ENCODE results near the gene HYAL1.
A peak's percentile ranks its signal among the peaks of the same experiment; 100 is the strongest.

HYAL1 gene

DNA sequence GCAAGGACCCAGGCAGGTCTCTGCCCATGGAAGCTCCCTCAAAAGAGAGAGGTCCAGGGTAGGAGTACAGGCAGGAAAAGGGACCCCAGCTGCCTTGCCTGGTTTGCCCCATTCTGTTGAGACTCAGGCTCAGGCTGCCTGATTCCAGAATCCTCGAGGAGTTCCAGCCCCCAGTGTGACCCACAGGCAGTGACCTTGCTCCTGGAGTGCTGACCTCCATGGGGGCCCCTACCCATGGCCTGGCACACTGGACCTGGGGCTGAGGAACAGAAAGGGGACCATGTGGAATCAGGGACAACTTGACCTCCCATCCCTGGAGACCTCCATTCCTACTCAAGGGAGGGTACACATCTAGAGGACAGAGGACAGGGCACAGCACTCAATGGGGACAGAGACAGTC is 37.8 kb downstream of the HYAL1 start:
- H3K27me3 ChIP-seq (ENCODE audit: insufficient read depth, low read length, poor library complexity) = no peaks in the 10 kb centered on the region
- no peak overlapping the region for H3K23ac ChIP-seq (ENCODE audit: low read length)
- H2BK5ac ChIP-seq (ENCODE audit: low read length) = peak overlapping the region; percentile 3
- H2BK15ac ChIP-seq (replicated peaks; ENCODE audit: low read depth) = no peak overlapping the region
- H3K4me2 ChIP-seq (ENCODE audit: low read length) = no peak overlapping the region
- peak overlapping the region; percentile 82 for H3K56ac ChIP-seq (ENCODE audit: low read length)
- peak overlapping the region; percentile 11 for H3K18ac ChIP-seq (ENCODE audit: low read length)
- WGBS (ENCODE audit: extremely low coverage, insufficient coverage, low lambda C conversion rate) = no CpG with 5 or more reads among the region's 1 CpG
- no peak overlapping the region for H3K4me3 ChIP-seq (ENCODE audit: low read length)
- H3K27ac ChIP-seq (ENCODE audit: low read depth, low read length) = peak overlapping the region; percentile 78
- DNase-seq = no peak
- H3K9ac ChIP-seq (ENCODE audit: low read length) = no peak overlapping the region
- no peaks in the 10 kb centered on the region for H3K36me3 ChIP-seq (ENCODE audit: control insufficient read depth, insufficient read depth, low read length)
- peak overlapping the region; percentile 22 for H2AK5ac ChIP-seq (ENCODE audit: low read length)
- H4K5ac ChIP-seq (ENCODE audit: low read length) = no peak overlapping the region
- H4K8ac ChIP-seq (ENCODE audit: low read depth, low read length) = no peak overlapping the region
- peaks cover 14% of the 10 kb centered on the region for H3K4me1 ChIP-seq (ENCODE audit: control insufficient read depth, low read depth, low read length)
- no peaks in the 10 kb centered on the region for H3K79me2 ChIP-seq (ENCODE audit: control insufficient read depth, insufficient read depth, low read length)
- no peaks in the 10 kb centered on the region for H3K79me1 ChIP-seq (ENCODE audit: low read length)
- peak overlapping the region; percentile 4 for H3K4ac ChIP-seq (ENCODE audit: low read depth, low read length)
- peak overlapping the region; percentile 2 for H2BK120ac ChIP-seq (ENCODE audit: low read depth, low read length)

DNA sequence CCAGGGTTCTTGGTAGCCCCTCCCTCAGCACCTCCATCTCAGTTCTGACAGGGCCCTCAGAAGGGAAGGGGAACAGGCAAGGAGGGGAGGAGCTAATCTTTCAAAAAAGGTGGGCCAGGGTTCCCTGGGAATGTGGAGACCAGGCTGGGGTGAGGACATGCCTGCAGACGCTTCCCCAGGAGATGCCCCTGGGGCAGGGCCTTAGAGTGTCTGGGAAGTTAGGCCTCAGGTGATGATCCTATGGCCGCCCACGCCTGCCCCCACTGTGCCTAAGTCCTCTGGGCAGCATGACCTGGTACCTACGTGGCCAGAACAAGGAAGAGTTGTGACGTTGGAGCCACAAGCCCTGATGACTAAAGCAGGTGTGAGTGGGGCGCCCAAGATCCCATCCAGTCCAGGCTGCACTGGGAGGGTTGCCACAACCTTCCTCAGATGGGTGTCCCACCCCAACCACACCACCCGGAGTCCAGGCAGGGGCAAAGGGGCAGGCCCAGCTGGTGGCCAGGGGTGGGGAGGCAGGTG is 38.3 kb downstream of the HYAL1 start:
- Histone ChIP-seq H3K4me3 (ENCODE audit: low read length) (no peak overlapping the region), H3K4me1 (ENCODE audit: control insufficient read depth, low read depth, low read length) (peaks cover 14% of the 10 kb centered on the region), H2BK120ac (ENCODE audit: low read depth, low read length) (no peak overlapping the region), H3K79me2 (ENCODE audit: control insufficient read depth, insufficient read depth, low read length) (no peaks in the 10 kb centered on the region), H3K18ac (ENCODE audit: low read length) (peak overlapping the region; percentile 11), H3K23ac (ENCODE audit: low read length) (no peak overlapping the region), H4K5ac (ENCODE audit: low read length) (no peak overlapping the region), H3K27ac (ENCODE audit: low read depth, low read length) (peak overlapping the region; percentile 78), H2BK5ac (ENCODE audit: low read length) (peak overlapping the region; percentile 3), H3K36me3 (ENCODE audit: control insufficient read depth, insufficient read depth, low read length) (no peaks in the 10 kb centered on the region), H3K4me2 (ENCODE audit: low read length) (no peak overlapping the region), H3K56ac (ENCODE audit: low read length) (peak overlapping the region; percentile 82), H3K79me1 (ENCODE audit: low read length) (no peaks in the 10 kb centered on the region), H2BK15ac (replicated peaks; ENCODE audit: low read depth) (no peak overlapping the region), H3K4ac (ENCODE audit: low read depth, low read length) (peak overlapping the region; percentile 4), H3K9ac (ENCODE audit: low read length) (peak overlapping the region; percentile 38), H4K8ac (ENCODE audit: low read depth, low read length) (no peak overlapping the region), H2AK5ac (ENCODE audit: low read length) (peak overlapping the region; percentile 22), H3K27me3 (ENCODE audit: insufficient read depth, low read length, poor library complexity) (no peaks in the 10 kb centered on the region)
- no CpG with 5 or more reads among the region's 7 CpGs for WGBS (ENCODE audit: extremely low coverage, insufficient coverage, low lambda C conversion rate)
- no peak for DNase-seq

DNA sequence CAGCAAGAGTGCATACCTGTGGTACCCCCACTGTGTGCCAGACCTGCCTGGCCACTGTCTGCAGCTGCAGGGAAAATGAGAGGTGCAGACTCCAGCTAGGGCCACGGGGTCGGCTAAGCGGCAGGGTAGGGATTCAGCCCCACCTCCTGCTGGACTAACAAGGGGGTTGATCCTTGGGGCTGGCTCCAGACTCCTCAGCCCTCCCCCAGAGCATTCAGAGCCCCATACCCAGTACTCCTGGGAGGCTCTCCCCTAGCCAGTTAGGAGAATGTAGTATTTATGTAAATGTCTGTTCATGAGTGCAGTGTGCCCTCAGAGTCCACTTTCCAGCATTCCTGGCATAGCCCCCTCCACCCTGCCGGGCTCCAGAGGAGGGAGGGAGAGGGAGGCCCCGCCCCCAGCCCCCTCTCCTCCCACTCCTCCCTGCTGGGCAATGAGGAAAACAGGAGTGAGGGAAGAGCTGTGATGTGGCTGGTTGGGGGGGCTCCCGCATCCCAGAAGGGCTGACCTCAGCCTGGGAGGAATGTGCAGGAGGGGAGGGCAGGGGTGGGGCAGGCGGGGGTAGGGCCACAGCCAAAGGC is 38.9 kb downstream of the HYAL1 start:
- Histone ChIP-seq H3K4me2 (ENCODE audit: low read length) (no peak overlapping the region), H2BK120ac (ENCODE audit: low read depth, low read length) (no peak overlapping the region), H4K5ac (ENCODE audit: low read length) (no peak overlapping the region), H2AK5ac (ENCODE audit: low read length) (peak overlapping the region; percentile 22), H3K27me3 (ENCODE audit: insufficient read depth, low read length, poor library complexity) (no peaks in the 10 kb centered on the region), H3K23ac (ENCODE audit: low read length) (no peak overlapping the region), H3K9ac (ENCODE audit: low read length) (peak overlapping the region; percentile 58), H3K4ac (ENCODE audit: low read depth, low read length) (peak overlapping the region; percentile 63), H3K36me3 (ENCODE audit: control insufficient read depth, insufficient read depth, low read length) (no peaks in the 10 kb centered on the region), H4K8ac (ENCODE audit: low read depth, low read length) (no peak overlapping the region), H3K79me1 (ENCODE audit: low read length) (no peaks in the 10 kb centered on the region), H3K4me3 (ENCODE audit: low read length) (no peak overlapping the region), H3K79me2 (ENCODE audit: control insufficient read depth, insufficient read depth, low read length) (no peaks in the 10 kb centered on the region), H2BK5ac (ENCODE audit: low read length) (peak overlapping the region; percentile 80), H3K27ac (ENCODE audit: low read depth, low read length) (peak overlapping the region; percentile 77), H2BK15ac (replicated peaks; ENCODE audit: low read depth) (no peak overlapping the region), H3K56ac (ENCODE audit: low read length) (peak overlapping the region; percentile 91), H3K4me1 (ENCODE audit: control insufficient read depth, low read depth, low read length) (peaks cover 14% of the 10 kb centered on the region), H3K18ac (ENCODE audit: low read length) (peak overlapping the region; percentile 11)
- DNase-seq = peak; percentile 99
- WGBS (ENCODE audit: extremely low coverage, insufficient coverage, low lambda C conversion rate) = no CpG with 5 or more reads among the region's 7 CpGs

DNA sequence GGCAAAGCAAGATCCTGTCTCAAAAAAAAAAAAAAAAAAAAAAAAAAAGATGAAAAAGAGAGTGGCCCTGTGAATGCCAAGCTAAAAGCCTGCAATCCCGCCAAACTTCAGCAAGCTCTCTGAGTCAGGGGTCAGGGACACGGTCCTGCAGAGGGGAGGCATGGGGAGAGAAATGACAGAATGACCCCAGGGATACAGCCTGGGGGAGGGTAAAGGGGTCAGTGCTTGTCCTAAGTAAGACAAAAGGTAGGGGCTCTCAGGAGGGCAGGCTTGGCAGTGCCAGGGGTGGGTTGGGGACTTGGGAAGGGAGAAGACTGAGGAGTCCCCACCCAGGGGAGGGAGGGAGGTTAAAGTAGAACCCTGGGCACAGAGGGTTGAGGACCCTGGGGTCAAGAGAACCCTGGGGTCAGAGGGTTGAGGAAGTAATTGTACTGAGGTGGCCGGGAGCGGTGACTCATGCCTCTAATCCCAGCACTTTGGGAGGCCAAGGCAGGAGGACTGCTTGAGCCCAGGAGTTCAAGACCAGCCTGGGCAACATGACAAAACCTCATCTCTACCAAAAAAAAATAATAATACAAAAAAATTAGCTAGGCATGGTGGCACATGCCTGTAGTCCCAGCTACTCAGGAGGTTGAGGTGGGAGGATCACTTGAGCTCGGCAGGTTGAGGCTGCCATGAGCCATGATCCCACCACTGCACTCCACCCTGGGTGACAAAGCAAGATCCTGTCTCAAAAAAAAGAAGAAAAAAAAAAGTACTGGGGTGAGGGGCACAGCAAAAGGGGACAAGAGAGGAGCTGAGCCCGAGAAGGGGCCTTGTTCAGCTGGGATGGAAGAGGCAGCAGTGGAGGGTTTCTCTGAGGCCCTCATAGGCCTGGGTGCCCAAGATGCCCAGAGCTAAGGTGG is 39.6 kb downstream of the HYAL1 start:
- Histone ChIP-seq H3K4me2 (ENCODE audit: low read length) (no peak overlapping the region), H3K23ac (ENCODE audit: low read length) (no peak overlapping the region), H3K4me3 (ENCODE audit: low read length) (no peak overlapping the region), H3K79me2 (ENCODE audit: control insufficient read depth, insufficient read depth, low read length) (no peaks in the 10 kb centered on the region), H3K4me1 (ENCODE audit: control insufficient read depth, low read depth, low read length) (peaks cover 14% of the 10 kb centered on the region), H2BK15ac (replicated peaks; ENCODE audit: low read depth) (no peak overlapping the region), H3K56ac (ENCODE audit: low read length) (peak overlapping the region; percentile 91), H3K36me3 (ENCODE audit: control insufficient read depth, insufficient read depth, low read length) (no peaks in the 10 kb centered on the region), H3K9ac (ENCODE audit: low read length) (peak overlapping the region; percentile 58), H3K4ac (ENCODE audit: low read depth, low read length) (peak overlapping the region; percentile 63), H2BK5ac (ENCODE audit: low read length) (peak overlapping the region; percentile 80), H2AK5ac (ENCODE audit: low read length) (peak overlapping the region; percentile 22), H3K18ac (ENCODE audit: low read length) (peak overlapping the region; percentile 11), H3K27ac (ENCODE audit: low read depth, low read length) (peak overlapping the region; percentile 77), H4K8ac (ENCODE audit: low read depth, low read length) (no peak overlapping the region), H4K5ac (ENCODE audit: low read length) (no peak overlapping the region), H2BK120ac (ENCODE audit: low read depth, low read length) (no peak overlapping the region), H3K79me1 (ENCODE audit: low read length) (no peaks in the 10 kb centered on the region), H3K27me3 (ENCODE audit: insufficient read depth, low read length, poor library complexity) (no peaks in the 10 kb centered on the region)
- DNase-seq = no peak
- no CpG with 5 or more reads among the region's 6 CpGs for WGBS (ENCODE audit: extremely low coverage, insufficient coverage, low lambda C conversion rate)

DNA sequence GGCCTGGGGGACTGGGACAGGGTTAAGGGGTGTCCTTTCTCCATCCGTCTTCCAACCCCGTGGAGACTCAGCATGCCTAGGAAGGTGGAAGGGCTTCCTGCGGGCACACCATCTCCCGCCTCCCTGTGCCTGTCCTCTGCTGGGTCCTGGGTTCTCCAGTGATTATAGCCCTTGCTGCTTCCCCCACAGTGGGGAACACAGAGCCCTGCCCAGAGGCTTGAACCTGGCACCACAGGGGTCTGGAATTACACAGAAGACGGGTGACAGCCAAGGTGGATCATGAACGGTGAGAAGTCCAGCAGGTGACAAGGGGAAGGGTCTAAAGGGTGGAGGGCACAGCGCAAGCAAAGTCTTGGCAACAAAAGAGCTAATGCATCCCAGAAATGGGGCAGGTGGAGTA is 40.6 kb downstream of the HYAL1 start:
- Histone ChIP-seq H4K5ac (ENCODE audit: low read length) (no peak overlapping the region), H3K27ac (ENCODE audit: low read depth, low read length) (no peak overlapping the region), H3K9ac (ENCODE audit: low read length) (no peak overlapping the region), H2BK120ac (ENCODE audit: low read depth, low read length) (no peak overlapping the region), H2BK5ac (ENCODE audit: low read length) (no peak overlapping the region), H3K79me2 (ENCODE audit: control insufficient read depth, insufficient read depth, low read length) (no peaks in the 10 kb centered on the region), H3K79me1 (ENCODE audit: low read length) (no peaks in the 10 kb centered on the region), H3K36me3 (ENCODE audit: control insufficient read depth, insufficient read depth, low read length) (no peaks in the 10 kb centered on the region), H3K4me2 (ENCODE audit: low read length) (no peak overlapping the region), H3K18ac (ENCODE audit: low read length) (no peak overlapping the region), H3K23ac (ENCODE audit: low read length) (no peak overlapping the region), H3K56ac (ENCODE audit: low read length) (no peak overlapping the region), H2BK15ac (replicated peaks; ENCODE audit: low read depth) (no peak overlapping the region), H3K4me1 (ENCODE audit: control insufficient read depth, low read depth, low read length) (peaks cover 14% of the 10 kb centered on the region), H3K4me3 (ENCODE audit: low read length) (no peak overlapping the region), H2AK5ac (ENCODE audit: low read length) (no peak overlapping the region), H3K4ac (ENCODE audit: low read depth, low read length) (no peak overlapping the region), H3K27me3 (ENCODE audit: insufficient read depth, low read length, poor library complexity) (no peaks in the 10 kb centered on the region), H4K8ac (ENCODE audit: low read depth, low read length) (no peak overlapping the region)
- no peak for DNase-seq
- no CpG with 5 or more reads among the region's 7 CpGs for WGBS (ENCODE audit: extremely low coverage, insufficient coverage, low lambda C conversion rate)

Data from mesendoderm (in vitro differentiated cells).